GM19468 (cell line): ENCODE measurements around the gene KAT6B.
"Not testable (repeated sequence)": the region's sequence is repeated elsewhere in the genome, so short reads cannot be mapped to it uniquely, and the experiment has no call there.

Source experiments
- ATAC-seq: cut with Tn5 transposase; IDR thresholded peaks from one replicate; pipeline ENCODE4 v1.9.1; 2021; ENCODE audit warnings: mild to moderate bottlenecking, moderate library complexity, moderate number of reproducible peaks; ENCODE audit not compliant: unreplicated experiment; ENCODE audit errors: extremely low read depth

KAT6B gene

GRCh38 chr10:74855439-74855838 lies 29.0 kb downstream of the KAT6B start:
- ATAC-seq: no peak

GRCh38 chr10:74856940-74857339 lies 30.5 kb downstream of the KAT6B start:
- ATAC-seq: no peak

GRCh38 chr10:74857586-74857985 lies 31.2 kb downstream of the KAT6B start:
- ATAC-seq: no peak

- no peak for ATAC-seq
Observed at GRCh38 chr10:74859546-74859945, 33.1 kb downstream of the KAT6B start.

GRCh38 chr10:74862625-74863024 lies 36.2 kb downstream of the KAT6B start:
- ATAC-seq: no peak

GRCh38 chr10:74863551-74863950 lies 37.2 kb downstream of the KAT6B start:
- ATAC-seq: no peak

GRCh38 chr10:74867351-74867750 lies 41.0 kb downstream of the KAT6B start:
- ATAC-seq: no peak

- no peak for ATAC-seq
Observed at GRCh38 chr10:74868392-74868977, 42.1 kb downstream of the KAT6B start.

- ATAC-seq: no peak
Observed at GRCh38 chr10:74869635-74870034, 43.2 kb downstream of the KAT6B start.

- ATAC-seq: no peak
Observed at GRCh38 chr10:74870191-74870590, 43.8 kb downstream of the KAT6B start.

- ATAC-seq: peak; percentile 58
Observed at GRCh38 chr10:74871595-74872382, 45.4 kb downstream of the KAT6B start.

- ATAC-seq: no peak
Observed at GRCh38 chr10:74873803-74874454, 47.5 kb downstream of the KAT6B start.

- ATAC-seq: no peak
Observed at GRCh38 chr10:74874649-74875048, 48.2 kb downstream of the KAT6B start.

- no peak for ATAC-seq
Observed at GRCh38 chr10:74875068-74875467, 48.7 kb downstream of the KAT6B start.

GRCh38 chr10:74875966-74876365 lies 49.6 kb downstream of the KAT6B start:
- no peak for ATAC-seq

- ATAC-seq: not testable (repeated sequence)
Observed at GRCh38 chr10:74877054-74877453, 50.7 kb downstream of the KAT6B start.

GRCh38 chr10:74877898-74878297 lies 51.5 kb downstream of the KAT6B start:
- ATAC-seq: no peak

GRCh38 chr10:74880041-74880440 lies 53.6 kb downstream of the KAT6B start:
- no peak for ATAC-seq

- no peak for ATAC-seq
Observed at GRCh38 chr10:74881253-74881884, 55.0 kb downstream of the KAT6B start.

- ATAC-seq: no peak
Observed at GRCh38 chr10:74882427-74882826, 56.0 kb downstream of the KAT6B start.

- no peak for ATAC-seq
Observed at GRCh38 chr10:74882831-74883230, 56.4 kb downstream of the KAT6B start.
